CD14-positive monocyte (primary cell): ENCODE results near the gene AMPH. TPM values are rescaled to one million over a fixed set of nuclear protein-coding genes. Genes with fewer than 3 reads are reported as not detected.

Experiments used
- DNase-seq, 3 donors: peaks; one replicate each; pipeline ENCODE4 v3.0.0-alpha.2; 2011 to 2022
- H2AFZ ChIP-seq: 2 replicates; pipeline ENCODE4 v1.6.0; 2012; ENCODE audit warnings: mild to moderate bottlenecking, low read depth, low read length, inconsistent platforms; ENCODE audit not compliant: insufficient read depth, poor library complexity, severe bottlenecking
- H3K27ac ChIP-seq, 2 donors: 1 replicate in 1 of 2; 2 replicates in 1 of 2; pipeline ENCODE4 v1.5.1; 2012 to 2013; ENCODE audit warnings: low read length in 2 of 2, control low read depth in 1 of 2, inconsistent platforms in 1 of 2, low read depth in 1 of 2, mild to moderate bottlenecking in 1 of 2
- H3K27me3 ChIP-seq, 2 donors: one replicate each; pipeline versions ENCODE4 v1.6.0 to v1.6.1; 2011 to 2013; ENCODE audit warnings: low read length in 2 of 2; ENCODE audit not compliant: control insufficient read depth in 2 of 2, insufficient read depth in 2 of 2
- H3K36me3 ChIP-seq, 2 donors: replicated peaks in 1 of 2; 1 replicate in 1 of 2; 2 replicates in 1 of 2; pipeline versions ENCODE4 v1.5.1 to v1.6.1; 2012 to 2013; ENCODE audit warnings: low read length in 2 of 2, control low read depth in 1 of 2, inconsistent platforms in 1 of 2, mild to moderate bottlenecking in 1 of 2; ENCODE audit not compliant: insufficient read depth in 2 of 2, control insufficient read depth in 1 of 2
- H3K4me1 ChIP-seq, 2 donors: 1 replicate in 1 of 2; 2 replicates in 1 of 2; pipeline versions ENCODE4 v1.5.1 to v1.6.1; 2012 to 2013; ENCODE audit warnings: low read length in 2 of 2, control low read depth in 1 of 2, inconsistent platforms in 1 of 2, mild to moderate bottlenecking in 1 of 2, moderate library complexity in 1 of 2; ENCODE audit not compliant: insufficient read depth in 2 of 2, control insufficient read depth in 1 of 2
- H3K4me2 ChIP-seq: replicated peaks from 2 replicates; pipeline ENCODE3; 2012; ENCODE audit warnings: low read length, moderate library complexity, mild to moderate bottlenecking; ENCODE audit not compliant: poor library complexity, severe bottlenecking; ENCODE audit errors: extremely low read depth
- H3K4me3 ChIP-seq, 3 experiments: fragments of 200-600 bp in 1 of 3; sonication (generic) in 1 of 3; replicated peaks in 1 of 3; 1 replicate in 2 of 3; 2 replicates in 1 of 3; pipeline ENCODE4 v1.5.1; 2011 to 2013; ENCODE audit warnings: low read length in 3 of 3, mild to moderate bottlenecking in 3 of 3, control low read depth in 2 of 3, low read depth in 2 of 3, inconsistent platforms in 1 of 3, moderate library complexity in 1 of 3
- H3K79me2 ChIP-seq: 2 replicates; pipeline ENCODE4 v1.6.0; 2012; ENCODE audit warnings: mild to moderate bottlenecking, control low read depth, inconsistent platforms, low read length, moderate library complexity; ENCODE audit not compliant: insufficient read depth
- H3K9ac ChIP-seq: 2 replicates; pipeline ENCODE4 v1.6.0; 2017; ENCODE audit warnings: low read length, mild to moderate bottlenecking; ENCODE audit not compliant: insufficient read depth, poor library complexity, severe bottlenecking
- H3K9me3 ChIP-seq, 2 donors: replicated peaks in 1 of 2; 1 replicate in 1 of 2; 2 replicates in 1 of 2; pipeline versions ENCODE4 v1.5.1 to v1.6.1; 2012 to 2013; ENCODE audit warnings: low read length in 2 of 2, control low read depth in 1 of 2; ENCODE audit not compliant: control insufficient read depth in 1 of 2, insufficient read depth in 1 of 2
- H4K20me1 ChIP-seq: 2 replicates; pipeline ENCODE4 v1.6.0; 2012; ENCODE audit warnings: mild to moderate bottlenecking, low read length, control low read depth, moderate library complexity; ENCODE audit not compliant: insufficient read depth
- H3K27ac Mint-ChIP-seq, 7 donors: one replicate each; pipeline ENCODE4 v1.8.0; 2020; ENCODE audit warnings: mild to moderate bottlenecking in 7 of 7, mixed read lengths in 7 of 7, moderate library complexity in 6 of 7, inconsistent platforms in 2 of 7
- H3K27me3 Mint-ChIP-seq, 3 donors: one replicate each; pipeline ENCODE4 v1.8.0; 2021 to 2022; ENCODE audit warnings: low read depth in 3 of 3, mild to moderate bottlenecking in 3 of 3, mixed read lengths in 3 of 3, moderate library complexity in 3 of 3, inconsistent platforms in 1 of 3
- H3K36me3 Mint-ChIP-seq, 2 donors: one replicate each; pipeline ENCODE4 v1.8.0; 2020; ENCODE audit warnings: mixed read lengths in 2 of 2, inconsistent platforms in 1 of 2, mild to moderate bottlenecking in 1 of 2
- H3K4me1 Mint-ChIP-seq: one replicate; pipeline ENCODE4 v1.8.0; 2020; ENCODE audit warnings: mild to moderate bottlenecking, mixed read lengths
- H3K4me3 Mint-ChIP-seq, 2 donors: one replicate each; pipeline ENCODE4 v1.8.0; 2020; ENCODE audit warnings: mild to moderate bottlenecking in 2 of 2, mixed read lengths in 2 of 2, moderate library complexity in 1 of 2
- H3K9me3 Mint-ChIP-seq, 7 donors: one replicate each; pipeline ENCODE4 v1.8.0; 2020 to 2022; ENCODE audit warnings: mixed read lengths in 7 of 7, mild to moderate bottlenecking in 6 of 7, moderate library complexity in 6 of 7, inconsistent platforms in 2 of 7
- CTCF ChIP-seq: fragments of 200-600 bp; IDR thresholded peaks from one replicate; pipeline ENCODE4 v1.8.0; 2022; ENCODE audit warnings: antibody characterized with exemption, mild to moderate bottlenecking
- WGBS: methylation state at CpG from one replicate; pipeline ENCODE4 v1.1.5; 2013; ENCODE audit warnings: missing lambda C conversion rate; ENCODE audit not compliant: insufficient coverage; 5-methylcytosine and 5-hydroxymethylcytosine counted together
- intact Hi-C, 2 donors: fragments of 100-400 bp; cut with micrococcal nuclease; formaldehyde crosslinking; loops; one replicate each; pipeline versions ENCODE4 v1.15.0 to v1.15.1; 2023
- polyA plus RNA-seq, 3 donors: library from polyadenylated mRNA; depleted of rRNA in 1 of 3; unstranded in 2 of 3; stranded (reverse) in 1 of 3; fragments of 300-500 nt in 2 of 3; fragments of >200 nt in 1 of 3; fragmentation: Illumina TruSeq in 2 of 3; gene quantifications; 1 replicate in 2 of 3; 2 replicates in 1 of 3; pipeline ENCODE4 v1.2.3, GENCODE V29; 2012 to 2021

Gene AMPH
- polyA plus RNA-seq, 3 donors, result 0.61 to 0.96 (median 0.67) TPM

- no peak overlapping the region for H3K4me2 ChIP-seq
- Mint-ChIP-seq H3K27me3 (peaks cover 0 to 4% (median 1%) of the 10 kb centered on the region in 3 donors), H3K27ac (no peak overlapping the region), H3K4me1 (no peaks in the 10 kb centered on the region), H3K36me3 (no peaks in the 10 kb centered on the region), H3K9me3 (peaks cover 3 to 16% (median 5%) of the 10 kb centered on the region in 7 donors), H3K4me3 (no peak overlapping the region)
- H3K79me2 ChIP-seq, result no peaks in the 10 kb centered on the region
- no peak overlapping the region for H3K27ac ChIP-seq
- H3K9ac ChIP-seq, result no peak overlapping the region
- H4K20me1 ChIP-seq, result no peaks in the 10 kb centered on the region
- no peaks in the 10 kb centered on the region for H3K27me3 ChIP-seq
- no CpG with 5 or more reads among the region's 1 CpG for WGBS
- H3K4me3 ChIP-seq, result no peak overlapping the region
- no peak for DNase-seq
- intact Hi-C loops, result no loop called here
- H2AFZ ChIP-seq, result no peak overlapping the region
- TF ChIP-seq CTCF, result no peak
- peaks cover 0 to 11% of the 10 kb centered on the region in 2 donors for H3K9me3 ChIP-seq
- no peaks in the 10 kb centered on the region for H3K36me3 ChIP-seq
- no peaks in the 10 kb centered on the region for H3K4me1 ChIP-seq
Observed at GRCh38 chr7:38477333-38477732, 153.8 kb downstream of the AMPH start.

- Histone ChIP-seq H3K4me2 (no peak overlapping the region), H3K9me3 (peaks cover 0 to 11% of the 10 kb centered on the region in 2 donors), H3K36me3 (no peaks in the 10 kb centered on the region), H4K20me1 (no peaks in the 10 kb centered on the region), H3K27me3 (no peaks in the 10 kb centered on the region), H2AFZ (no peak overlapping the region), H3K27ac (no peak overlapping the region), H3K4me1 (no peaks in the 10 kb centered on the region), H3K79me2 (no peaks in the 10 kb centered on the region), H3K4me3 (no peak overlapping the region), H3K9ac (no peak overlapping the region)
- H3K4me3 Mint-ChIP-seq, result no peak overlapping the region
- intact Hi-C loops, result no loop called here
- no peaks in the 10 kb centered on the region for H3K4me1 Mint-ChIP-seq
- 95% methylated on average over 6 of the region's 6 CpGs for WGBS
- no peak for DNase-seq
- TF ChIP-seq CTCF, result no peak
- peaks cover 0 to 4% (median 1%) of the 10 kb centered on the region in 3 donors for H3K27me3 Mint-ChIP-seq
- peaks cover 3 to 13% (median 5%) of the 10 kb centered on the region in 7 donors for H3K9me3 Mint-ChIP-seq
- no peak overlapping the region for H3K27ac Mint-ChIP-seq
- H3K36me3 Mint-ChIP-seq, result no peaks in the 10 kb centered on the region
Observed at GRCh38 chr7:38476764-38477163, 154.4 kb downstream of the AMPH start.
